ENCODE data around the gene MPHOSPH9. TPM values are rescaled to one million over a fixed set of nuclear protein-coding genes. Genes with fewer than 3 reads are reported as not detected.

MPHOSPH9 gene
- total RNA-seq, 1 donor from 2014 or later: 27.2 TPM

DNA sequence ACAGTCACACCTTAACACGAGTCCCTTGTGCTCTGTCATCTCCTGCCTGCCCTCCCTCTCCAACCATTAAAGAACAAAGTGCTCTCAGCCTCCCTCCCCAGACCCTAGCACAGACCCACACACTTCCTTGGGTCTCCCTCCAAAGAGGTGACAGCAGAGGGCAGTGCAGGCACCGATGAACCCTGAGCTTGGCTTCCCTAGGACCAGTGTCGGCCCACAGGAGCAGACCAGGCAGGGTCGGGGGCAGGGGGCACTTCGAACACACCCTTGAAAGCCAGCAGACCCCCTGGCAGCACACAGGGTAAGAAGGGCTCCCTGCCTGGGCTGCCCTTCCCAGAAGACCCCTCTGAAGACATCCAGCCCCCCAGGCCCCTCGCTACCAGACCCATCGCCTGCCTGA is 31.7 kb upstream of the MPHOSPH9 start:
- peaks cover 29% of the 10 kb centered on the region for H3K4me1 Mint-ChIP-seq (ENCODE audit: low read depth)
- peak overlapping the region; percentile 78 for H3K27ac Mint-ChIP-seq (ENCODE audit: unreplicated experiment)
- H3K36me3 Mint-ChIP-seq (ENCODE audit: low read depth): peaks cover 31% of the 10 kb centered on the region
- H3K9me3 Mint-ChIP-seq (ENCODE audit: low read depth): no peaks in the 10 kb centered on the region
- TF ChIP-seq, protein P1, sequence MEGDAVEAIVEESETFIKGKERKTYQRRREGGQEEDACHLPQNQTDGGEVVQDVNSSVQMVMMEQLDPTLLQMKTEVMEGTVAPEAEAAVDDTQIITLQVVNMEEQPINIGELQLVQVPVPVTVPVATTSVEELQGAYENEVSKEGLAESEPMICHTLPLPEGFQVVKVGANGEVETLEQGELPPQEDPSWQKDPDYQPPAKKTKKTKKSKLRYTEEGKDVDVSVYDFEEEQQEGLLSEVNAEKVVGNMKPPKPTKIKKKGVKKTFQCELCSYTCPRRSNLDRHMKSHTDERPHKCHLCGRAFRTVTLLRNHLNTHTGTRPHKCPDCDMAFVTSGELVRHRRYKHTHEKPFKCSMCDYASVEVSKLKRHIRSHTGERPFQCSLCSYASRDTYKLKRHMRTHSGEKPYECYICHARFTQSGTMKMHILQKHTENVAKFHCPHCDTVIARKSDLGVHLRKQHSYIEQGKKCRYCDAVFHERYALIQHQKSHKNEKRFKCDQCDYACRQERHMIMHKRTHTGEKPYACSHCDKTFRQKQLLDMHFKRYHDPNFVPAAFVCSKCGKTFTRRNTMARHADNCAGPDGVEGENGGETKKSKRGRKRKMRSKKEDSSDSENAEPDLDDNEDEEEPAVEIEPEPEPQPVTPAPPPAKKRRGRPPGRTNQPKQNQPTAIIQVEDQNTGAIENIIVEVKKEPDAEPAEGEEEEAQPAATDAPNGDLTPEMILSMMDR (IDR thresholded peaks at IDR 0.05): peak; percentile 40
- DNase-seq (ENCODE audit: low spot score): peak; percentile 72
- H3K27me3 Mint-ChIP-seq (ENCODE audit: low read depth): no peaks in the 10 kb centered on the region
- no peak overlapping the region for H3K4me3 Mint-ChIP-seq (ENCODE audit: unreplicated experiment)

DNA sequence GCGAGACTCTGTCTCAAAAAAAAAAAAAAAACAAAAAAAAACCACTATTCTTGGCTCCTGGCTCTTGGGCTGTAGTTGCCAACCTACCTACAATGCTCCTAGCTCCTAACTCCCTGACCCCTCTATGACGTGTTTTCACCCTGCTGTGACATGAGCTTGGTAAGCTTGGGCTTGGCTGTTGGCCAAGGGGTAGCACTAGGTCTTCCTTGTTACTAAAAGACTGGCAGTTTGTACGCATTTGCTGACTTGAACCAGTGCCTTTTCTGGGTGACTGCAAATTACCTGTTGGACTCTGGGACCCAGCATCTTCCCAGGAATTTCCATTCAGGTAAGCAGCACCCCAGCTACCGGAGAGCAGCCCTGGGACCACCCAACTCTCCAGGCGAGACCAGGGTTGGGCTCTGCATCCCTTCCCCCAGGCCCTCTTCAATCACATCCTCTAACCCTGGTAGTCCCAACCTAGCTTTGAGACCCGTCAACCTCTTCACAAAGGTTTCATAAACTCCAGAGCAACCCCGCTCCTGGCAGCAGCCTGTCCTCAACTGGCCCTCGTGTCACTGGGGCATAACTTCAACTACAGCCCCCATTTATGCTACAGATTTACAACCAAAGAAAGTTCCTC is 30.4 kb upstream of the MPHOSPH9 start:
- Mint-ChIP-seq H3K36me3 (ENCODE audit: low read depth) (peaks cover 35% of the 10 kb centered on the region), H3K9me3 (ENCODE audit: low read depth) (no peaks in the 10 kb centered on the region), H3K27me3 (ENCODE audit: low read depth) (no peaks in the 10 kb centered on the region), H3K4me3 (ENCODE audit: unreplicated experiment) (no peak overlapping the region), H3K4me1 (ENCODE audit: low read depth) (peaks cover 17% of the 10 kb centered on the region), H3K27ac (ENCODE audit: unreplicated experiment) (peak overlapping the region; percentile 27)
- DNase-seq (ENCODE audit: low spot score): peak; percentile 44
- TF ChIP-seq, protein P1 (IDR thresholded peaks at IDR 0.05): no peak

DNA sequence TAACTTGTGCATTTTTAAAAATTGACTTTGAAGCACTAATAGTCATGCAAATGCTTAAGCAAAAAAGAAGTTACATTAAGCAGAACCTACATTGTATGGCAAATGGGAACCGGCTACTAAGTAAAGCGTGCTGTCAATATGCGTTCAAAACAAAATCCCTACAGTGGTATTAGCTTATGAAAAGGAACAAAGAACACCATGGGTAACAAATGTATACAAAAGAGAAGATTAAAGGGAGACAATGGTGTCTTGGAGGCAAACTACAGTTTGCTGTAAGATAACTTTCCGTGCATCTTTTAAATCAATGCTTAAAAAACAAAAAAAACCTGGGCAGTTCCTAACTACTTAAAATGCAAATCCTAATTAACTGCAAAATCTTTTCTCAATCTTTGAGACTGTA is 28.3 kb upstream of the MPHOSPH9 start:
- H3K4me3 Mint-ChIP-seq (ENCODE audit: unreplicated experiment): no peak overlapping the region
- H3K27me3 Mint-ChIP-seq (ENCODE audit: low read depth): no peaks in the 10 kb centered on the region
- DNase-seq (ENCODE audit: low spot score): no peak
- H3K9me3 Mint-ChIP-seq (ENCODE audit: low read depth): no peaks in the 10 kb centered on the region
- TF ChIP-seq, protein P1 (IDR thresholded peaks at IDR 0.05): no peak
- H3K27ac Mint-ChIP-seq (ENCODE audit: unreplicated experiment): no peak overlapping the region
- peaks cover 37% of the 10 kb centered on the region for H3K36me3 Mint-ChIP-seq (ENCODE audit: low read depth)
- peaks cover 3% of the 10 kb centered on the region for H3K4me1 Mint-ChIP-seq (ENCODE audit: low read depth)

DNA sequence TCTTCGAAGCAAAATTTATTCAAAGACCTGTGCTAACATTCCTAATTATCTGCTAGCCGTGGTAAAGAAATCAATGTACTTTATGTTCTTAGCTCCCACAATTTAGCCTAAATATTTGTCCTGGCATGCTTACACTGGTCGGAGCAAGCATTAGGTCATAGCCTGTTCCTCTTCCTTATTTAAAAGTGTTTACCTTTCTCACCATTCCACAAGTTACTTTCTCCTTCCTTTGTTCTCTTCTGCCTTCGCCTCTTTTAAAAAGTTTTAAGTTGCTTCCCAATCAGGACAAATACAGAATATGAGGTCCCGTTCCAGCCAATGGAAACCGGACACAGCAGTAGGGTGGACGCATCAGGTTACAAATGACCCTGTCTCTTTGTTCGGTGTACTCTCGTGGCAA is 27.1 kb upstream of the MPHOSPH9 start:
- DNase-seq (ENCODE audit: low spot score): no peak
- Mint-ChIP-seq H3K36me3 (ENCODE audit: low read depth) (peaks cover 37% of the 10 kb centered on the region), H3K27me3 (ENCODE audit: low read depth) (no peaks in the 10 kb centered on the region), H3K27ac (ENCODE audit: unreplicated experiment) (no peak overlapping the region), H3K9me3 (ENCODE audit: low read depth) (no peaks in the 10 kb centered on the region), H3K4me1 (ENCODE audit: low read depth) (peaks cover 3% of the 10 kb centered on the region), H3K4me3 (ENCODE audit: unreplicated experiment) (no peak overlapping the region)
- TF ChIP-seq, protein P1 (IDR thresholded peaks at IDR 0.05): no peak

DNA sequence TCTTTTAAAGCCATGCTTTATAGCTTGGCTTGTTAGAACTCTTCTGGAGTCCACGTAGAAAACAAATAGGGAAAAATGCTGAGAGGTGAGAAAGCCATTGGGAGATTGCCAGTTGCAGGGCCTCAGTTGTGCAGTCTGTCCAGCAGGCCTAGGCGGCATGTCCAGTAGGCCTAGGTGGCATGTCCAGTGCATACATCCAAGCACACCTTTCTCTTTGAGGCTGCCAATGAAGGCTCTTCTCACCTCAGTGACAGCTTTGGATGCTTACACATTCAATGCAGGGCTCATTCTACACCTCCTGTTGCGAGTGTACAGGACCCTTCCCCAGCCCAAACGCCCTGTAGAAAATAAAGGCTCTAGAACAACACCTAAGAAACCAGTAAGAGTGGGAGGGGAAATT is 25.7 kb upstream of the MPHOSPH9 start:
- Mint-ChIP-seq H3K4me3 (ENCODE audit: unreplicated experiment) (no peak overlapping the region), H3K27ac (ENCODE audit: unreplicated experiment) (no peak overlapping the region), H3K4me1 (ENCODE audit: low read depth) (peaks cover 3% of the 10 kb centered on the region), H3K27me3 (ENCODE audit: low read depth) (no peaks in the 10 kb centered on the region), H3K36me3 (ENCODE audit: low read depth) (peaks cover 37% of the 10 kb centered on the region), H3K9me3 (ENCODE audit: low read depth) (no peaks in the 10 kb centered on the region)
- DNase-seq (ENCODE audit: low spot score): no peak
- TF ChIP-seq, protein P1 (IDR thresholded peaks at IDR 0.05): no peak
